AG08395 (cell line): Measurements from ENCODE around the gene SIGLEC10.
"Not testable (repeated sequence)": the region's sequence is repeated elsewhere in the genome, so short reads cannot be mapped to it uniquely, and the experiment has no call there.

Experiments
- DNase-seq: peaks from one replicate; pipeline ENCODE4 v3.0.0; 2012; ENCODE audit warnings: mixed read lengths, low spot score

Gene SIGLEC10

DNA sequence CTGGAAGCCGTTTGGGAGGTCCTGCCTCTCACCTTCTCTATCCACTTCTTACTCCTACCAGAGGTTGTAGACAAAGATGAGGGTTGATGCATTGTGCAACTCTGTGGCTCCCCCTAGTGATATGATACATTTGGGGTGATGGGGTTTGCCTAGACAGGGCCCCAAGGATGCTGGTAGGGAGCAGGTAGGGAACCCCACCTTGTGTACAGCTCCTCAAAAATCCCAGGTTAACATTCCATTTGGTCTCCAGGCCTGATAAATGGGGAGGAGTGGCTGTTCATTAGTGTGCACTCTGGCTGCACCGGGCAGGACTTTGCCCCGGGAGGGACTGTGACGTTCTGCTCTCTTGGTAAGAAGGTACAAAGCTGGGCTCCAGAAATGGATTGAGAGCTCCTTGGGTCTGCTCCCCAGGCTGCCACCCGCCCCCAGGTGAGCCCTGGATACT lies 21.6 kb upstream of the SIGLEC10 start:
- peak; percentile 13 for DNase-seq

DNA sequence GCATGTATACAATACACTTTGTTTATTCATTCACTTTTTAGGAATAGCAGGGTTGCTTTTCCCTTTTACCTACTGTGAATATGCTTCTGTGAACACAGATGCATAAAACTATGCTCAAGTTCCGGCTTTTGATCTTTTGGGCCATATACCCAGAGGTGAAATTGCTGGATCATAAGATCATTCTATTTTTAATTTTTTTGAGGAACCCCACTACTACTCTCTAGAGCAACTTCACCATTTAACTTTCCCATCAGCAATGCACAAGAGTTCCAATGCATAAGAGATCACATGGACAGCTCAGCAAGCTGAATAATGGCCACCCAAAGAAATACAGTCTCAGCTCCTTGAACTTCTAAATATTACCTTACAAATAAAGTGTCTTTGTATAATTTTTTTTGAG lies 17.0 kb upstream of the SIGLEC10 start:
- no peak for DNase-seq

DNA sequence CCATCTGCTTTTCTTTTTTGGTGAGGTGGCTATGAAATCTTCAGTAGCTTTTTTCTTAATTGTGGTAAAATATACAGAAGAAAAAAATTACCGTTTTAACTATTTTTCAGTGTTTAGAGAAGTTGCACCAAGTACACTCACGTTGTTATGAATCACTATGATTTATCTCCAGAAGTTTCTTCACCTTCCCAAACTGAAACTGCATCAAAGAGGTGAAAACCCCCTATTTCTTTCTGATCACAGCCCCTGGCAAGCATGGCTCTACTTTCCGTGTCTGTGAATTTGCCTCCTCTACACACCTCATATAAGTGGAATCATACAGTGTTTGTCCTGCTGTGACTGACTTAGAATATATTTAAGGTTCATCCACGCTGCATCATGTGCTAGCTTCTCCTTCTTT lies 15.6 kb upstream of the SIGLEC10 start:
- DNase-seq: no peak

DNA sequence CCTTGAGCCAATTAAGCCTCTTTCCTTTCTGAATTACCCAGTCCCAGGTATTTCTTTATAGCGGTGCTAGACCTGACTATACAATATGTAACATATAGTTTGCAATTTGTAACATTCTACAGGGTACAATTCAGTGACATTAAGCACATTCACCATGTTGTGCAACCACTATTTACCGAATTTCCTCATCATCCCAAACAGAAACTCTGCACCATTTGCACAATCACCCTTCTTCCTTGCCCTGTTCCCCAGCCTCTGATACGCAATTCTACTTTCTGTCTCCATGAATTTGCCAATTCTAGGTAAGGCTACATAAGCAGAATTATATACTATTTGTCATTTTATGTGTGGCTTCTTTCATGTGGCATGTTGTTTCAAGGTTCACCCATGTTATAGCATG lies 13.7 kb upstream of the SIGLEC10 start:
- DNase-seq: no peak

DNA sequence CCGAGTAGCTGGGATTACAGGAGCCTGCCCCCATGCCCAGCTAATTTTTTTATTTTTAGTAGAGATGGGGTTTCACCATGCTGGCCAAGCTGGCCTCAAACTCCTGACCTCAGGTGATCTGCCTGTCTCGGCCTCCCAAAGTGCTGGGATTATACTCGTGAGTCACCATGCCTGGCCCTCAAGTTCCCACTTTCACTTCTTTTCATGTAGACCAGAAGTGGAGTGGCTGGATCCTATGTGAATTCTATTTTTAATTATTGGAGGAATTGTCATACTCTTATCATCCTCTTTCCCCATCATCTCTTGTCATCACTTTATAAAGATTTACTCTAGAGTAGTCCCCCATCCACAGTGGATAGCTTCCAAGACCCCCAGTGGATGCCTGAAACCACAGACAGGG lies 12.8 kb upstream of the SIGLEC10 start:
- DNase-seq: no peak

DNA sequence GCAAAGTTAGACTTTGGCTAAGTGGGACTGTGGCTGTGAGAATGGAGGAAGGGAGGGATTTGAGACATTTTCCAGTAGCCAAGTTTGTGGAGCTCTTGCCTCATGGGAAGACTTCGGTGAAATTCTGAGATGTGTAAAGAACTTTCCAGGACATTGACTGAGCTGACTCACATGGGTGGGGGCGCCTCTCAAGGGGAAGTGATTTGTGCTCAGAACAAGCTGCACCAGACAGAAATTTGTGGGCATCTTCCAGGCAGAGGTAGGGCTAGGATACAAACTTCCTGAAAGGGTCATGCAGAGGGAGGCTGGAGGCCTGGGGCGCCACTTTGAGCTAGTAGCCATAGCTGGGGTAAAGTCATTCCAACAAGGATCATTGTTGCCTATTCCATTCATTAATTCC lies 9.8 kb upstream of the SIGLEC10 start:
- DNase-seq: no peak

DNA sequence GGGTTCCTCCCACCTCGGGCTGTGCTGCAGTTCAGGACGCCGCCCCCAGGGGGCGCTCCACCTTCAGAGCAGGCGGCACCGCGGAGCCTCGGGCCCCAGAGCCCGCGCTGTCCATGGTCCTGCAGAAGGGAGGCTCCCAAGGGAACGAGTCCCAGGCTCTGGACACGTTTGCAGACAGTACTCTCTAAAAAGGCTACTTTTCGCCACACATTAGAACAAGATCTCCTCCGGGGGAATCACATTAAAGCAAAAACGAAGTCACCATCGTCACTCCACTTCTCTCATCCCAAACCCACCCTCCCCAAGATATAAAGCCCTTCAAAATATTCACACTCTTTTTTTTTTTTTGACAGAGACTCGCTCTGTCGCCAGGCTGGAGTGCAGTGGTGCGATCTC lies 4.6 kb upstream of the SIGLEC10 start:
- DNase-seq: peak; percentile 90

DNA sequence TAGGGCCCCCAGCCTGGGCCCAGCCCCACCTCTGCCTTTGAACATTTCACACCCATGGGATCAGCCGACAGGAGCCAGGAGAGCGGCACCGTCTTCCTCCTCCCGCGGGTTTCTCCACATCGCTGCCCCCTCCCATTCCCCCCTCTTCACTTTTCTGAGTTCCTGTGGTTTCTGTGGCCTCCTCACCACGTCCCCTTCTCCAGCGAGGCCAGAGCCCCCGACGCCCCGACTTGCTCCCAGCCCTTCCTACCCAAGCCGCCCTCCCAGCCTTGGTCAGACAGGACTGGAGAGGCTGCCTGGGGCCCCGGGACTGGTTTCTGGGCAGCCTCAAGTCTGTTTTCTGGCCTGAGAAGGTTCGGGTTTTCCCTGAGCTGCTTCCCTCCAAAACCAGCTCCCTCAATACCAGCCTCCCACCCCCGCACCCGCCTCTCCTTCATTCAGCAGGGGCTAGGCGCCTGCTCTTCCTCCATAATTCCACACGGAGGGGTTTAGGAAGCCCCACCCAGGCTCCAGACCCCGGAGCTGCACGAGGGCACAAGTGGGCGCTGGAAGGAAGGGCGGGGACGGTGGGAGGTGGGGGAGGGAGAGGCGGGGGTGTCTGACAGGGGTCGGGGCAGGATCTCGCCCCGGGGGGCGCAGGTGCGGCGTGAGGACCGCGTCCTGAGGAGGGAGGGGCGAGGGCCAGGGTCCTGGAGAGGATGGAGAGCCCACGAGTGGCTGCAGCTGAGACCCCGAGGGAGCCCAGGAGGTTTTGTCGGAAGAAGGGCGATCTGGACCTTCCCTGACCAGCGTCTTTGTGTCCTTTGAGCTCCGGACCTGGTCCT lies 4.0 kb upstream of the SIGLEC10 start:
- no peak for DNase-seq

DNA sequence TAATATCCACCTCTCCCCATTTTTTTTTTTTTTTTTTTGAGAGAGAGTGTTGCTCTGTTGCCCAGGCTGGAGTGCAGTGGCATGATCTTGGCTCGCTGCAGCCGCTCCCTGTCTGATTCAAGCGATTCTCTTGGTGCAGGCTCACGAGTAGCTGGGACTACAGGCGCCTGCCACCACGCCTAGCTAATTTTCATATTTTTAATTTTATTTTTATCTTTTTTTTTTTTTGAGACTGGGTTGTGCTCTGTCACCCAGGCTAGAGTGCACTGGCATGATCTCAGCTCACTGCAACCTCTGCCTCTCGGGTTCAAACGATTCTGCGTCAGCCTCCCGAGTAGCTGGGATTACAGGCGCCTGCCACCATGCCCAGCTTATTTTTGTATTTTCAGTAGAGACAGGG lies 3.1 kb upstream of the SIGLEC10 start:
- DNase-seq: not testable (repeated sequence)

DNA sequence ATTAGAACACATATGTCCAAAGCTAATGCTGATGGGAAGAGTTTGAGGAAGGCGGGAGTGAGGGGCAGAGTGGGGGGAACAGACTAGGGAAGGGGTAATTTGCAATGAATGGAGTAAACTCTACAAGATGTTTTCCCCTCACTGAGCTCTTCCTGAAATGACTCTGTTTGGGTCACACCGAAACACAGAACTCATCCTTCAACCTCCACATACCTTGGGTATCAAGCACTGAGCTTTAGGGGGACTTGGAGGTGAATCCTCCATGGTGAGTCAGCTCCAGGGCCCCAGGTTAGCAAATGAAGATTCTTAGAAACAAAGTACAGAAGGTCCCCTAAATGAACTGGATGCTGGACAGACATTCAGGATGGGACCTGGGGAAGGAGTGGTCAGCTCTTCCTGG lies 1.3 kb upstream of the SIGLEC10 start:
- no peak for DNase-seq

DNA sequence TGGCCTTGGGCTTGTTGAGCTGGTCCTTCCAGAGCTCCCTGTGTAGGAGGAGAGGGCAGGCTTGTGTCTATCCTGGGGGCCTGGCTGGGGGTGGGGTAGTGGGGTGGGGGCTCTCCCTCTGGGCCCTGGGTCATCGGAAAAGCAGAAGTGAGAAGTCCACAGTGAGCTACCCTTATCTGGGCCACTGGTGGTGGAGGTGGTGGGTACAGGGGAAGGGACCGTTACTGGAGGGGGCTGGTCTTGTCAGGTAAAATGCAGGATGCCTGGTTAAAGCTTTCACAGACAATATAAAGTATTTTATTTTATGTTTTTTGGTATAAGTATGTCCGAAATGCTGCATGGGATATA lies 342 bp upstream of the SIGLEC10 start:
- no peak for DNase-seq

DNA sequence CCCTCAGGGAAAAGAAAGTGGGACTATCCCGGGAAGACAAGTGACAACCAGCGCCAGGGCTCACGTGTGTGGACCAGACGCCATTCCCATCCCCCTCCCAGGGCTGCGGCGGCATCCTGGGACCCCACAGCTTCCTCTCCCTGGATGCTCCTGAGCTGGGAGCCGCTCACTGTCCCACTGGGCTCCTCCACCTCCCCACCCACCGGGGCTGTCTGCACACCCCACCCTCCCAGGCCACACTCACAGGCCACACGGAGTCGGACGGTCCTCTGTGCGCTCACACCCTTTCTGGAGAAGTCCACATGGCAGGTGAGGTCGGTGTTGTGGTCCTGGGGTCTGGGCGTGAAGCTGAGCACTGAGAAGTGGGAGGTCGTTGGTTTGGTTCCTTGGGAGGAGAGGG lies 1.0 kb downstream of the SIGLEC10 start:
- DNase-seq: not testable (repeated sequence)

DNA sequence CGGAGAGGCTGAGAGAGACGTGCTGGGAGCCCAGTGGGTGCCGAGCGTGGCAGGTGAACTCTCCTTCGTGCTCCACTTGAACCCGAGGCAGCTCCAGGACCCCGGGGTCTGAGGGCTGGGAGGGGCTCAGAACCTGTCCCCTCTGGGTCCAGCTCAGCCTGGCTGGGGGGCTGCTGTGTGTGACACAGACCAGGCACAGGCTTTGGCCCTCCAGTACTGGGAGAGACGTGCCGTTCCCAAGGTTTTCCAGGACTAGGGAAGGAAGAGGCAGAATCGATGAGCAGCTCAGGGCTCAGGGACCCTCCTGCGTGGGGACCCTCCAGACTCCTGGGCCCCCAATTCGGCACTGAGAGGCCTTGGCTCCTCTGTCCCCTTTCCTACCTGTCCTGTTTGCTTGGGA lies 2.3 kb downstream of the SIGLEC10 start:
- no peak for DNase-seq

DNA sequence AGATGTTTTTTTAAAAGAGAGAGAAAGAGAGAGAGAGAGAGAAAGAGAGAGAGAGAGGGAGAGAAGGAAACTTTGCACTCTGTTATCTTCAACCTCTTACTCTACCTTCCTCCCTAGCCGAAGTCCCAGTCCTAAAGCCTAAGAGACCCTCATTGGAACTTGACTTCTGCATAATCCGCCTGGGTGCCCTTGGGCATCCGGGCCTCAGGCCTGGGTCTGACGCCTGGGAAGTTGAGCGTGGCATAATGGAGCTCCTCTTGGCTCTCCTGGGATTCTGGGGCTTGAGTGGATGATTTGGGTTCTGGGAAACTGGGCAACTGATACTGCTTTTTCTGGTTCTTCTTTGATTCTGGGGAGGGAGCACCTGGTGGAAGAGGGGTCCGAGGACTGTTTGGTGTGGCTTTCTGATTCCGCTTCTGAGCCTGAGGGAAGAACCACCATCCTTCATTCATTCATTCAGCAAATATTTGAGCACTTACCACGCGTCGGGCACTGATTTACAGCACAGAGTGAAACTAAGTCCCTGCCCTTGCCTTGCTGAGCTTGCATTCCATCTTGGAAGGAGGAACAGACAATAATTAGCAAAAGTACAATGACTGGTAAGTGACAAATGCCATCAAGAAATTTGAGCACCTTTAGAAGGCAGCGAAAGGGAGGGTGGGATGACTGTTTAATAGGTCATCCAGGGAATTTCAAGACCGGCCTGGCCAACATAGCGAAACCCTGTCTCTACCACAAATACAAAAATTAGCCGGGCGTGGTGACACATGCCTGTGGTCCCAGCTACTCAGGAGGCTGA lies 6.3 kb downstream of the SIGLEC10 start:
- no peak for DNase-seq

DNA sequence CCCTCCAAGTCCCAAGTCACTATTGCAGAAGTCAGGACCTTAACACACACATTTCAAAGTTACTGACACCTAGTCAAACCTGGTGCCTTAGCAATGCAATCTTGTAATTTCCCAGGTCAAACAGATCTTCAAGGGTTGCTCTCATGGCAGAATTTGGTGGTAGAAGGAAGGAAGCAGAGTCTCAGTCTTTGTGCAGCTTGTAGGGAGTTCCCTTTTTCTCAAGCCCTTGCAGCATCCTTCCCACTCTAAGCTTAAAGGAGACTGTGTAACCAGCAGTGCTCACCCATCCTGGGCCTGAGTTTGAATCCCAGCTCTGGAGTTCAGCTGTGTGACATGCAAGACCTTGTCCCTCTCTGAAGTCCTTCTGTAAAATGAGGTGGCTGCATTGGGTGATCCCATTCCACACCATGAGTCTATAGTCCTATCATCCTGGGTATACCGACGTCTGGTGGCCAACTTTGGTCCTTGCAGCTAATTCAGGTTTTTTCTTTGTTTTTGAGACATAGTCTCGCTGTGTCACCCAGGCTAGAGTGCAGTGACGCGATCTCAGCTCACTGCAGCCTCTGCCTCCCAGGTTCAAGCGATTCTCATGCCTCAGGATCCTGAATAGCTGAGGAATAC lies 9.8 kb downstream of the SIGLEC10 start:
- DNase-seq: peak; percentile 48

DNA sequence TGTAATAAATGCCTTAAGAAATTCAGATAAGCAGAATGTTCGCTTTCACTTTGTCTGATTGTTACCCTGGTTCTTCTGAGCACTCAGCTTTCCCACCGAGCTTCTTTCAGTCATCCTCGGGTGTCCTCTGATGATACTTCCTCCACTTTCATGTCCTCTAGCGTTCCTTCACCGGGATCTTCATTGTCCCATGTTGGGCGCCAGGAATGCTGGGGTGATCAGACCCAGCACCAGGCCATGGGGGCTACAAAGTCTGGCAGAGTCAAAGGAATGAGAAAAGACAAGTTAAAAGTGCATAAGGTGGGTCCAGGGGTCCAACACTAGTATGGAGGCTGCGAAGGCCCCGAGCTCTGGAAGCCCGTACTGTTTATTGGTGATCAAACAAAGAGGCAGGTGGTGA lies 15.3 kb downstream of the SIGLEC10 start:
- no peak for DNase-seq

DNA sequence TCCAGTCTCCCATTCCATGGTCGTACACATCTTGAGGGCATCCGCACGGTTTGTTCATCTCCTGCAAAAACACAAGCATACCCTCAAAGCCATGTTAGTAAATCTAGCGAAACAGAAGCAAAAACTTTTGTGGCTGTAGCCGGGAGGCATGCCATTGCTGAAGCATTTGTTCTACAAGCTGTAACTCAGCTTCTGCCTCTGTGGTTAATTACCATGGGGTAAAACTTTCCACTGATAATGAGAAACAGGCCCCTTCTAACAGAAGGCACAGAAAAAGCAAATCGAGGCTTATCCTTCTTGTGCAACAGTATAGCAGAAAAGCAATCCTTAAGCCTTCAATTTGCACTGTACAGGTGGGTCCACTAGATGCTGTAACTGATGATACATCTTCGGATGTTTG lies 17.5 kb downstream of the SIGLEC10 start:
- DNase-seq: not testable (repeated sequence)

DNA sequence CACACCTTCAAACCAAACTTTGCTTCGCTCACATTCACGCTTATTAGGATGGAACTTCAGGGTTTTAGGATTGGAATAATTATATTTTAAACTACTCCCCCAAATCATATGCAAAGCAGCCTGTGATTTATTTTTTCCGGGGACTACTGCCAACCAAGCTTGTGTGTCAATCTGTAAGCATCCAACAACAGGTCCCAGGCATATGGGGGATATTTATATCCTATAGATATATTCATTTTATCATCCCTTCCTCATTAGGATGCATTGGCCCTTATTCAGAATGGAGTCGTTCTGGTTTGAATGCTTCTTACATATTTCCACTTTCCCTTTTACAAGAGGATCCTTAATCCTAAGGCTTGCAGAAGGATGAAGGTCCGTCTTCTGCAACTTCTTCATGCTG lies 18.2 kb downstream of the SIGLEC10 start:
- DNase-seq: no peak

DNA sequence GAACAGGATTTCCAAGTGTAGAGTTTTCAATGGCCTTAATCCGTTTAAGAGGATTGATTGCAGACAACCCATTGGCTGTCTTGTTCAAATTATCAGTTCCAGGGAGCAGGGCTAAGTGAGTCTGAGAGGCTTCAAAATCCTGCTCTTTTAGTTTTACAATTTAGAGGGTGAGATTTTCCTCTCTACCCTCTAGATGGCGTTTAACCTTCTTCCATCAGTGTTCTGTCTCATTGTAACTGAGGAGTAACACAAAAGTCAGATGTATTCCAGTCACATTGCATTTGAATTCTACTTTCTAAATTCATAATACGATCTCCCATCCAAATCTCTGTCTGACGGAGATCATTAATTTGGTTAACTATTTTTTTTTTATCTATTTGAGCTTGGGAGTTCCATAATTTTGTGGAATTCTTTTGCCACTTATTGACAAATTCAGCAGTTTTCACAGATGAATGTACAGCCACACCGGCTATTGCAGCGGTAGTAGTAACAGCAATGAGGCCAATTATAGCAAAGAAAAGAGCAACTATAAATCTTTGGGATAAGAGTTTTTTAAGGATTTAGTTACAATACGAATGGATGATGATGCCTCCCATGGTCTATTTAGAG lies 19.2 kb downstream of the SIGLEC10 start:
- peak; percentile 61 for DNase-seq

DNA sequence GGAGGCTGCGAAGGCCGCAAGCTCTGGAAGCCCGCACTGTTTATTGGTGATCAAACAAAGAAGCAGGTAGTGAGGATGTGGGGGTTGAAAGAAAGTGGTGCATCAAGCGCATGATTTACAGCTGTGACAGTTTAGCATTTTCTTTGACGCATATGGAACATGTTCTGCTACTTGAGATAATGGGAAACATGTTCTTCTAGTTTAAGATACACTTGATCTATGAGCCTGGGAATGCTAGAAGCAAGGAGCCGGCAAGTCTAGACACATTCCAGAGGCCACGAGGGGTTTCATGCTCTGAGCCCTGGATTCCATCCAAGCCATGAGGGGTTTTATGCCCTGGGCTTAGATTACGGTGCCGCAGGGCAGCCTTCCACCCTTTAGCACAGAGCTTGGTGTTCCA lies 20.0 kb downstream of the SIGLEC10 start:
- DNase-seq: not testable (repeated sequence)

DNA sequence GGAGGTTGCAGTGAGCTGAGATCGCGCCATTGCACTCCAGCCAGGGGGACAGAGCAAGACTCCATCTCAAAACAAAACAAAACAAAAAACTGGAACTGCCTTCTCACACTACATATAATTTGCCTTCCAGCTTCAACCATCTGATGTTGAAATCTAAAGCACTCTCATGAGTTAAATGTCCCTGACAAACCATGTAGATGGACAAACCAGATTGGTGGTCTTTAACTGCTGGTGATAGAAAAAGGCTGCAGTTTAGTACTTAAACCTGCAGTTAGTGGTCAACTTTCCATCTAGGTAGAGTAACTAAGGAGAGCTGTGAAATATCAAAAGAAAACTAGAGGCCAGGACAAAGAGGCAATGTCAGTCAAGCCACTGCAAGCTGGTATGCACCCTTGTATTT lies 21.3 kb downstream of the SIGLEC10 start:
- DNase-seq: no peak

DNA sequence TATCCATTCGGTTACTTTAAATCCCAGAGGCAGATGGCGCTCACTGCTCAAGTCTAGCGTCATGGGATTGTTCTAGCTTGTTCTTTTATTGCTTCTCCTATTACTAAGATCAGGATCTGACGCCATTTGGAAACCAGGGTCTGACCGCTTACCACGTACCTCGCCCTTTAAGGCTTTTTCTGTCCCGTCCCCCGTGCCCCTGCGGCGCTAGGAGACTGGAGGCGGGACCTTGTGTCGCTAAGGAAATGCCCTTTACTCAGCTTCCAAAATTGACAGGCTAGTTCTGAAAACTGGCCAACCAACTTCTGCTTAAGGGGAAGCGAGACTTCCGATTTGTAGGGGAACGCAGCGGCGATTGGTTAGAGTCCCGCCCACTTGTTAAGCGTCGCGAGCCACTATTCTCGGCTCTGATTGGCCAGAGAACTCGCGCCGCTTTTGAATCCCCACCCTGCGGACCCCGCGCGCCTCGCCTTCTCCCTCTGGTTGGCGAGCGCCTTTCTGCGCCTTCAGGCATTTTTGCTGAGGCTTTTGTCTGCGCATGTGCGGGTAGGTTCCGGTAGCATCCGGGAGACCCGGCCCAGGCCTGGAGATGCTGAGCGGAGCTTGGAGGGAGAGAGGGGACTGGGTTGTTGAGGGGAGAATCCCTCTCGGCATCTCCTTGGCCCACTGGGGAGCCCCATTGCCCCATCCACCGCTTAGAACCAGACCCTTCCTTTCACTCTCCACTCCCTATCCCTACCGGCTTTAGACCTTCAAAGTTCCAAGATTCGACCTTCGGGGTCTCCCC lies 23.2 kb downstream of the SIGLEC10 start:
- peak; percentile 99 for DNase-seq
